HL-60 (cell line): ENCODE measurements around the gene FRMPD4.

Source experiments
- CTCF ChIP-seq: IDR thresholded peaks from one replicate; pipeline ENCODE4 v1.5.1; 2011; ENCODE audit warnings: low read length, control low read depth, inconsistent platforms; ENCODE audit not compliant: insufficient read depth
- GABPA ChIP-seq: IDR thresholded peaks from 2 replicates; pipeline ENCODE4 v1.6.1; 2012; ENCODE audit warnings: low read depth
- POLR2AphosphoS5 ChIP-seq: IDR thresholded peaks from 2 replicates; pipeline ENCODE4 v1.6.1; 2012; ENCODE audit warnings: low read depth
- REST ChIP-seq: IDR thresholded peaks from 2 replicates; pipeline ENCODE4 v1.6.1; 2012; ENCODE audit warnings: low read depth; ENCODE audit not compliant: insufficient replicate concordance

GRCh38 chrX:12489341-12489740 is 351.1 kb downstream of the FRMPD4 start:
- TF ChIP-seq CTCF (no peak), REST (no peak), POLR2AphosphoS5 (no peak), GABPA (no peak)
